ENCODE results near the gene SPTLC2.
A peak's percentile ranks its signal among the peaks of the same experiment; 100 is the strongest.

Gene SPTLC2

DNA sequence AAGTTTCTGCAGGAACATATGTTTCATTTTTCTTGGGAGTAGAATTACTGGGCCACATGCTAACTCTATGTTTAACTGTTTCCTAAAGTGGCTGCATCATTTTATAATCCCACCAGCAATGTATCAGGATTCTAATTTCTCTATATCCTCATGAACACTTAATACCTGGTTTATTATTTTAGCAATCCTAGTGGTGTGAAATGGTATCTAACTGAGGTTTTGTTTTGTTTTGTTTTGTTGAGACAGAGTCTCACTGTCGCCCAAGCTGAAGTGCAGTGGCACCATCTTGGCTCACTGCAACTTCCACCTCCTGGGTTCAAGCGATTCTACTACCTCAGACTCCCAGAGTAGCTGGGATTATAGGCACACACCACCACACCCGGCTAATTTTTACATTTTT lies 6.5 kb downstream of the SPTLC2 start:
- DNase-seq (ENCODE audit: extremely low read depth, low read depth): no peak
- TF ChIP-seq, protein P1, sequence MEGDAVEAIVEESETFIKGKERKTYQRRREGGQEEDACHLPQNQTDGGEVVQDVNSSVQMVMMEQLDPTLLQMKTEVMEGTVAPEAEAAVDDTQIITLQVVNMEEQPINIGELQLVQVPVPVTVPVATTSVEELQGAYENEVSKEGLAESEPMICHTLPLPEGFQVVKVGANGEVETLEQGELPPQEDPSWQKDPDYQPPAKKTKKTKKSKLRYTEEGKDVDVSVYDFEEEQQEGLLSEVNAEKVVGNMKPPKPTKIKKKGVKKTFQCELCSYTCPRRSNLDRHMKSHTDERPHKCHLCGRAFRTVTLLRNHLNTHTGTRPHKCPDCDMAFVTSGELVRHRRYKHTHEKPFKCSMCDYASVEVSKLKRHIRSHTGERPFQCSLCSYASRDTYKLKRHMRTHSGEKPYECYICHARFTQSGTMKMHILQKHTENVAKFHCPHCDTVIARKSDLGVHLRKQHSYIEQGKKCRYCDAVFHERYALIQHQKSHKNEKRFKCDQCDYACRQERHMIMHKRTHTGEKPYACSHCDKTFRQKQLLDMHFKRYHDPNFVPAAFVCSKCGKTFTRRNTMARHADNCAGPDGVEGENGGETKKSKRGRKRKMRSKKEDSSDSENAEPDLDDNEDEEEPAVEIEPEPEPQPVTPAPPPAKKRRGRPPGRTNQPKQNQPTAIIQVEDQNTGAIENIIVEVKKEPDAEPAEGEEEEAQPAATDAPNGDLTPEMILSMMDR (IDR thresholded peaks at IDR 0.05; ENCODE audit: low read depth, low read length): no peak

DNA sequence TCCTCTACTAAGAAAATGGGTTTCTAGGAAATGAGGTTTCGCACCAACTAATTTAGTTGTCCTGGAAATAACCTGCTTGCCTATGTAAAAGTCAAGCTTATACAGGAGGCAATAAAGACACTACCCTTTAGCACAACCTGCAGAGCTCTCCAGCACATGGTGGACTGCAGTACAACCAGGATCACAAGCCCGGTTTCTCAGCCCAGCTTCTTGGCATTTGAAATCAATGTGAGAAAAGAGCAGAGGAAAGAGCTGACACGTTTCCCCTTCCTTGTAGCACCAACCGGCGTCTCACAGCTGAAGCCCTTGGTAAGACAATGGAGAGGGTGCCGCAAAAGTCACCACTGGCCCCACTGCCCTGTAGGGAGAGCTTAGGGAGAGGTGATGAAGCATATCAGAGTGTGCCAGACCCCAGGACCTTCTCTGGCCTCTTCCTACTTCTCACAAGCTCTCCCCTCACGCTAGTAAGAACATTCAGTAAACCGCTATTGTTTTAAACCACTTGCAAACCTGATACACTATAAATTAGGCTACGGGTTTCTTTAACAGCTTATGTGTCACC lies 8.6 kb downstream of the SPTLC2 start:
- TF ChIP-seq, protein P1 (IDR thresholded peaks at IDR 0.05; ENCODE audit: low read depth, low read length): no peak
- no peak for DNase-seq (ENCODE audit: extremely low read depth, low read depth)

DNA sequence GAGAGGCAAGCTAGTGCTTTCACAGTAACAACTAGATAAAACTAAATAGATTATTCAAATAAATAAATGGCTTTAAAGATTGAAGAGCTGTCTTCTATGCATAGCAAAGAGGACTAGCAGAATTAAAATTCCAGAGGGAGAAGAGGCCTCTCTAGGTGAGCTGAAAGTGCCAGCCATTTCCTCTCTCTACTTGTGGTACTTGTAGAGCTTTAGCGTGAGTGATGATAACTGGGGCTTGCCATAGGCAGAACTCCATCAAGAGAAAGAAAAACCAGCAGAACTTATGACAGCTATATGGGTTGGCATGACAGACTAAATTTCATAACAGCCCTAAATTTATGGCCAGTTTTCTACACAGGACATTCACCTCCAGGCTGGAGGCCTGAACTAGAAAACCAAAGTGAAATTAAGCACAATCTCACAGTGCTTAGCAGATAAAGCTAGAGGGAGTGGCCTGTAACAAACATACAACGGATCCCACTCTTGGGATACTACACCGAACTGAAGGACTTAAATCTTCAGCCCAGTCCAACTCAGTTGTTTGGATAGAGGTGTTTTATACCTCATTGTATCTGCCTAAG lies 11.0 kb downstream of the SPTLC2 start:
- TF ChIP-seq, protein P1 (IDR thresholded peaks at IDR 0.05; ENCODE audit: low read depth, low read length): no peak
- no peak for DNase-seq (ENCODE audit: extremely low read depth, low read depth)

DNA sequence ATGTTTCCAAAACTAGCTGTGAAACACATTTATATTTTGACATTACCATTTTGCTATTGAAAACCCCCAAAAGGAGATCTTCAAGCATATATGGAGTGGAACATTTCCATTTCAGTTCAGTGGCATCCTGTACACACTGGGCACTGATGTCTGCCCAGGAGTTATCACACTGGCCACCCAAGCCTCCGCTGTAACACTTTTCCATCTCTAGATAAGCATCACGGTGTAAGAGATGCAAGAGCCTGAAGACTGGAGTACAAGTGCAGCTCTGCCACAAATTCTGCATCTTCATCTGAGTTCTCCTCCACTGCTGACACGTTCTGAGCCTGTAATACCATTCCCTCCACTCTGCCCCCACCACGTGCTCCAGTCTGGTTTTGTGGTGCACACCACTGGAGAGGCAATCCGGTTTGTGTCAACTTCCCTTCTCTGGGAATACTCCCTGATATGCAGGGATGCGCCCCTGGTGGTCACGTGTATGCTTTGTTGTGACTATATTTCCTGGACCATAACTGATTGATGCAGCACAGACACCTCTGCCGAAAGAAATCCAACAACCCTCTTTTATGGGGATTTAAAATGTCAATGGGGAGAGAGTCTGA lies 12.7 kb downstream of the SPTLC2 start:
- TF ChIP-seq, protein P1 (IDR thresholded peaks at IDR 0.05; ENCODE audit: low read depth, low read length): peak; percentile 28
- DNase-seq (ENCODE audit: extremely low read depth, low read depth): no peak

DNA sequence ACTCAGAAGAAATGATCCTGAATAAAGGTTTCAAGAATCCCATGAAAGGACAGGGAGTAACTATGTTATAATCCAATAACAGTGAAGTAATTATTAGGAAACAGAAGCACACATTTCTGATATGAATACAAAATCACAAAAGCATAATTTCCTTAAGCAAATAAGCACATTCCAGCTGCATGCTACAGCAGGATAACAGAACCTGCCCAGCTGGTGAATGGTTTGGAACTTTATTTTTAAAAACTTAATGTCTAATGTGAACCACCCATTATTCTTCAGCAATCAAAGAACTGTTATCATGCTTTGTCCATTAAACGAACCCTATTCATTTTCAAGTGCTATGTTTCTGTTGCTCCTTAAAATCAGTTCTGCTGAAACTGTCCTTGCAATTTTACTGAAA lies 13.4 kb downstream of the SPTLC2 start:
- no peak for DNase-seq (ENCODE audit: extremely low read depth, low read depth)
- TF ChIP-seq, protein P1 (IDR thresholded peaks at IDR 0.05; ENCODE audit: low read depth, low read length): no peak

DNA sequence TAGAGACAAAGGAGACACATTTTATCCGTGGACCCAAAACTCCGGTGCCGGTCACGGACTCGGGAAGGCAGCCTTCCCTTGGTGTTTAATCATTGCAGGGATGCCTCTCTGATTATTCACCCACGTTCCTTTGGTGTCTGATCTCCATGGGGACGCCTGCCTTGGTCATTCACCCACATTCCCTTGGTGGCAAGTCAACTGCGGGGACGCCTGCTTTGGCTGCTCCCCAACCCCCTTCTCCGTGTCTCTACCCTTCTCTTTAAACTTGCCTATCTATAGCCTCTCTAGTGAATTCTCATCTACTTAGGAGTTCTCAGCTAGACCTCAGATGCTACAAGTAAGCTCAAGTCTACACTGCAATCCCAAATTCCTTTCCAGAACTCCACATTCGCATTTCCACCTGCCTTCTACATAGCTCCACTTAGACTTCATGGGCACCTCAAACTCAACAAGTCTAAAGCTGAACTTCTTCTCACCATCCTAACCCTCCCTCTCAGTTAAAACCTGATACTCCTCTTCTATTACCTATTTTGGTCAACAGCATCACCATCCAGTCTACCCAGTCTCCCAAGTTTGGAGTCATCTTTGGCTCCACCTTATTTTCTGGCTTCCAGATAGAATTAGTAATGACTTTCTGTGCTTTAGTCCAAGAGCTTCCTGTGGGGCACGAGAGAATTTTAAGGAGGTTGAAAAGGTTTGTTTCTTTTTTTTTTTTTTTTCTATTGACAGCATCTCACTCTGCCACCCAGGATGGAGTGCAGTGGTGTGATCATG lies 14.4 kb downstream of the SPTLC2 start:
- no peak for DNase-seq (ENCODE audit: extremely low read depth, low read depth)
- TF ChIP-seq, protein P1 (IDR thresholded peaks at IDR 0.05; ENCODE audit: low read depth, low read length): no peak

DNA sequence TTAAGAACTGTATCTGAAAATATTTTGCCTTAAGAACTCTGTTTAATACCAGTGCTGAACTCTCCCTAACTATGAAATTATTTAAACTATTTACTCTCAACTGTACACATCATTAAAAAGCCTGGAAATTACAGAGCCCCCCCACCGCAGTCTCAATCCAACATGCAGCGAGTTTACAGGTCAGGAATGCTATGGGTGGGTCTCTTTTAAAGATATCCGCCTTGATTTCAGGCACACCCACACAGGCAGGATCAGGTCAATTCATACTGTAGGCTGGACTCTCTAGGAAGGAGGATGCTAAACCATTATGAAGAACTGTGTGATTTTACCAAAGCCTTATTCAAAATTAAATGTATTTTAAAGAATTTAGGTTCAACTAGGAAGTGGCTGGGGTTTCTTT lies 16.5 kb downstream of the SPTLC2 start:
- DNase-seq (ENCODE audit: extremely low read depth, low read depth): no peak
- TF ChIP-seq, protein P1 (IDR thresholded peaks at IDR 0.05; ENCODE audit: low read depth, low read length): no peak

Measured in AG09319 (cell line).